NCI-H2029 treated with DMSO at 0.1 percent for 48 hours (cell line): ENCODE measurements around the gene CTNND2.

Source experiments
- DNase-seq: peaks from one replicate; lab custom pipeline; 2025; lab: John Stamatoyannopoulos, UW

The CTNND2 gene

DNA sequence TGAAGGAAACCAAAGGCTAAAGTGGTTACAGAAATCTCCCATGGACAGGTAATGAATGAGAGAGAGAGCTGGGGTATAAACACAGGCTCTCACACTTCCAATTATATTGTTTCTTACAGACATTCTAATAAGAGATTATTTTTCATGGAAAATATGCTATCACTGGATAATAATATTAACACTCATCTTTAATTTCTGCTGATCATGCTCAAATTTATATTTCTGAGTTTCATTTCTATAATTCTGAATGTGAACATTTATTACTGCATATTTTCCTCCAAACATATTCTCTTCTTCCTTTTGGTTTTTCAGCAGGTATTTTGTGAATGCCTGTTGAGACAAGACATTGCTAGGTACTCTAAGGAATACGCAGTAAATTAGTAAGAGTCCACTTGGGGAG lies 733.0 kb downstream of the CTNND2 start:
- no peak for DNase-seq

DNA sequence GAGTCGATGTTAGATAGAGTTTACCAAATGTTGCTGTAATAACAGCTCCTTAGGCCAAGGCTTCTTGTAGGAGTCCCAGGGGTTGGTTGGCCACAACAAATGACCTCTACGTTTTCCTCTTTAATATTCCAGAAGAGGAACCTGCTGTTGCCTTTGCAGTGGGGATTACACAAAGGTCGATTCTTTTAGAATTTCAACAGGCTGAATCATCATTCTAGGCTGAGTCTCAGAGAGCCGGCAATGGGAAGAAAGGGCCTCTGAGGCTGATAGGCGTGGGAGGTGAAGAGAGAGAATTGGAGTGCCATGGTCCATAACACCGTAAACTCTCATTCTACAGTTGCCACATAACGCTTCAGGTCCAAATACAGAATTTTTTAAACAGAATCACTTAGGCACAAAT lies 737.3 kb downstream of the CTNND2 start:
- DNase-seq: no peak

DNA sequence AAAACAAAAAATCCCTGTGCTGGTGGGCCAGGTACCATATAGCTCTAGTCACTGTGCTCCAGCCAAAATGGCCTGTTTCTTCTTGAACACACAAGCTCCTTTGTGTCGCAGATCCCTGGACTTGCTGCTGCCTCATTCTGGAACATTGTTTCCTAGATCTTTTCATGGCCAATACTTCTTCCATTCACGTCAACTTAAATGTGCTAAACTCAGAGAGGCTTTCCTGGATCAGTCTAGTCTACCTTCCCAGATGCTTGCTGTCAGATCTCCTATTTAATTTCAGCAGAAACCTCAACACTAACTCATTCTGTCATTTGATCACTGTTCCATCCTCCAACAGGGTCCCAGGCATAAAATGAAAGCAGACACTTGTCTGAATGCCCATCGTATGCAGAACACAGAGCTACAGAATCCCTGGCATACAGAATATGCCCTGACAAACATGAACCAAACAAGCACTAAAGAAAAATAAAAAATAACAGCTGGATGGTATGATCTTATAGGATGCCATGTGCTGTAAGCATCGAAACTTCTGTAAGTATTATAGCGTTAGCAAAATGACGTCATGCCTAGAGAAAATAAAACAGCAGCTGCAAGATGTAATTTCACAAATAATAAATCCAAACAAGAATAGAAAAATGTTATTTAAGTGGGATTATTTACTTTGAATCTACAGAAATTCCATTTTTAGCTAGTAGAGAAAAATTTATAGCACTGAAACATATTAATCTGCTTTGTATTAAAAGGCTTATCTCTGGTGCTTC lies 739.5 kb downstream of the CTNND2 start:
- DNase-seq: no peak

DNA sequence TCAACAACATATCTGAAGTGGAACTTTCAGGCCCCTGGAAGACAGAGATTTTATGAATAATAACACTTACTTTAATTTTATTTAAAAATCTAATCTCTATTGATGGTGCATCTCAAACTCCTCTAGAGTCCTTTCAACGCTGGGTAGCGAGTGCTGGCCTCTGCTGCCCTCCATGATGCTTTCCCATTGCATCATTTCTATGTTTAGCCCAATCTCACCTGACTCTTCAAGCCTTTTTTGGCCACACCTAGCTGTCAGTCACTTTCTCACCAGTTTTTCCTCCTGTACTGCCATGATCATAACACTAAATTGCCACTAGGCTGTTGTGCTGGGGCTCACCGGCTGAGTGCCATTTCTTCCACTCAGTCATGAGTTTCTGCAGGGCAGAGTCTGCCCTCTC lies 747.1 kb downstream of the CTNND2 start:
- DNase-seq: no peak

DNA sequence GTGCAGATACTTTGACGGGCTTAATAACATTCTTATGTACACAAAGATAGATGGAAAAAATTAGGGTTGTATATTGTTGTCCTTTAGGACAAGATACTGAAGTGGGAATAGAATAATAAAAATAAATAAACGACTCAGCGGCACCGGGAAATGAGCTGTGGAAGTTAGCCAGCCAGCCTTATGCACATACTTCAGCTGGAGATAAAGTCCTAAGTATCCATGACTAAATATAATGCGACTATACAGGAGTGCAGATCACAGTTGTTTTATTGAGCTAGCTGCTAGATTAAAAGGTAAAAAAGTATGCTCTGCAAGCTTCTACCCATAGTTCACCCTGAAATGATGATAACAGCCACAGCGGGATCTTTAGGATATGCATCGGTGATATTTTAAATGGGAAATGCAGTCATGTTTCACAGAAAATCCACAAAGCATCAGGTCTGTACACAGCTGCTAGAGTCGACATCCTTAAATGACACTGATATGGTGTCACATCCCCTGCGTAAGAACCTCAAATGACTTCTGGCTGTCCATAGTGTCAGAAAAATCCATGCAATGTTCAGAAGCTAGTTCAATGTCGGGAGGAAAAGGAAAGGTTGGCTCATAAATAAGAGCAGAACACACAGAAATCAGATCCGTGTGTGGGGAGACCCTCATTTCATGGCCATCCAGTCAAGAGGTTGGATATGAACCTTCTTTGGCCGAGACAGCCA lies 750.4 kb downstream of the CTNND2 start:
- DNase-seq: no peak

DNA sequence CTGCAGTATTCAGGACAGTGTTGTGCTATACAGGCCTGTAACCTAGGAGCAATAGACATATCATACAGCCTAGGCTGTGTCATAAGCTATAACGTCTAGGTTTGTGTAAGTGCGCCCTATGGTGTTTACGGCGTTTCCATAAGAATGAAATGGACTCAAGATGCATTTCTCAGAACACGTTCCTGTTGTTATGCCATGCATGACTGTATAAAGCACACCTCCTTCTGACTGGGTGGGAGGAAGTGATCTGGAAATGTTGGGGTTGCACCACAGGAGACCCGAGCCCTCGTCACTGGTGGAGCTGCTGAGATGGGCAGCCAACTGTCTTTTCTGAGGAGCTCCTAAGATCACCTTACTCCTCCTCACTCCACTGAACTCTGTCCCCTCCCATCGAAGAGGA lies 751.9 kb downstream of the CTNND2 start:
- no peak for DNase-seq

DNA sequence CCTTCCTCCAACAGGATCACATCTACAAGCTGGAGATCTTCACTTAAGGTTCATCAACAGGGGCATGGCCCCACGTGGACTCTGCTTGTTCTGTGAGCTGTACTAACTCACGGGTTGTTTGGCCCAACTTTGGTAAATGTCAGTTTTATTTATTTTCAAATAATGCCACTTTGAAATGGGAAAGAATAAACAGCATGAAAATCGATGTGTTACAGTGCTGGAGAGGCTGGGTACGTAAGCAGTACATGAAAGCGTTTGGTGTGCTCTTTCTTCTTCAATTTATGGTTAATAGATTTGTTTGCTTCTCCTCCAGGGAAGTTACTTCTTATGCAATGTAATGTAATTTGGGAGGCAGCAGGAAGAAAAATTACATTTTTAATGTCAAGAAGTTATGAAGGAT lies 753.3 kb downstream of the CTNND2 start:
- DNase-seq: no peak

DNA sequence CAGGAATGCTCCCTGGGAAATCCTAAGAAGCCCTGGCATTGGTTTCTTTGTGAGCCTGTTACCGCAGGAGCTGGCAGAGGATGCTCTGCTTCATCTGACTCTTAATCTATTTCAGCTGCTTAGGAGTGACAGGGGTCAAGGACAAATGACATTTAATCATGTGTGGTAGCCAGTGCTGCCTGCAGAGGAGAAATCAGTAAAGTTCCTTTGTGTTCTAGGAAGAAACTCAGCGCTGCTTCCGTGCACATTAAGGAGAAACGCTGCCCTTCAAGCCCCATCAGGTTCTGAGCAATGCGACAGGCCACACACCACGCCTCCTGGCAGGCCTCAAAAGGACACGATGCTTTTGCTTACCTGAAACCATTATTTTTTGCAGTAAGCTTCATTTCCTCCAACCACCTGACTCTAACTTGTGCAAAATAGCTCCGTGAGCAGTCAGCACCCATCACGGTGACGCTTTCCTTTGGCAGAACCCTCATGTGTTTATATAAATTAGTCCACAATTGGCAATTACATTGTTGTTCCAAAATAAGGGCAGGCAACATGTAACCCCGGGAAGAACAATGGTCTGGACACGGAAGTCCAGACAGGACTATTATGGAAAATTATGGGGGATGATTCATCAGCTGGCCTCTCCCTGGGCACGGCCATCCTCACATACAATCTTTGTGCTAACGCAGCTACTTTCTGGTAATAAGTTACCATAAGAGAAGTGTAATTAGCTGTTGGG lies 755.3 kb downstream of the CTNND2 start:
- no peak for DNase-seq

DNA sequence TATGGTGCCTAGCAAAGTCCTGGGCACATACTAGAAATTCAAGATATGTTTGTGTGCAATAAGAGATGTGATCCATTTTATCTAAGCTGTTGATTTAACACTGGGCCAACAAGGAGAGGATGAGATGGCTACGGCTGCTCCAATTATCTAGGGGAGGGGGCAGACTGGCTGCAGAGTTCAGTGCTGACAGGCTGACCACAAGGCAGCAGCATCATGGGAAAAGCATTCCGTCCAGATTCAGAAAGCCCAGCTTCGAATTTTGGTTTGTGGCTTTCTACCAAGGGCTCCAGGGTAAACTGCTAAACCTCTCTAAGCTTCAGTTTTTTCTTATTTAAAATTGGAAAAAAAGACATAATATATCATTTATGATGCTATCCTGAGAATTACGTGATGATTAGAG lies 758.1 kb downstream of the CTNND2 start:
- no peak for DNase-seq

DNA sequence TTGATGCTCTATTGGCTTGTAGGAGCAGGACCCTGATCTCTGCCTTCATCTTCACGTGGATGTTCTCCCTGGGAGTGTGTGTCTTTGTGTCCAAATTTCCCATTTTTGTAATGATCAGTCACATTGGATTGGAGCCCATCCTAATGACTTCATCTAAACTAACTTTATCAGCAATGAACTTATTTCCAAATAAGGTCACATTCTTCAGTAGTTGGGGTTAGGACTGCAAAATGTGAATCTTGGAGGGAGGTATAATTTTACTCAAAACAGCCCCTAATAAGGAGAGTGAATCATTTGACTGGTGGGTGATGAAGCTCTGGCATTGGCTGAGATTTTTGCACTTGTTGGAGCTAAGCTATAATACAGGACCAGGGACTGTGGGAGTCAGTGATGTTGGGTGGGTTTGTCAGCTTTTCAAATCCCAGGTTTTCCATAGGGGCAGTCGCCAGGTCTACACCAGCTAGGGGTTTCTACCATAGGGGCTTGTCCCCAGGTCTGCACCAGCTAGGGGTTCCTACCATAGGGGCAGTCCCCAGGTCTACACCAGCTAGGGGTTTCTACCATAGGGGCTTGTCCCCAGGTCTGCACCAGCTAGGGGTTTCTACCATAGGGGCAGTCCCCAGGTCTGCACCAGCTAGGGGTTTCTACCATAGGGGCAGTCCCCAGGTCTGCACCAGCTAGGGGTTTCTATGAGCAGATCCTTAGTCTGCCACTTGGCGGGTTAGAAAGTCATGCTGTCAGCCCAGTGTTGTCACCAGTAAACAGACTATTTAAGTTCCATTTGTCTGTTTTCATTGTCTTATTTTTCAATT lies 760.6 kb downstream of the CTNND2 start:
- DNase-seq: no peak

DNA sequence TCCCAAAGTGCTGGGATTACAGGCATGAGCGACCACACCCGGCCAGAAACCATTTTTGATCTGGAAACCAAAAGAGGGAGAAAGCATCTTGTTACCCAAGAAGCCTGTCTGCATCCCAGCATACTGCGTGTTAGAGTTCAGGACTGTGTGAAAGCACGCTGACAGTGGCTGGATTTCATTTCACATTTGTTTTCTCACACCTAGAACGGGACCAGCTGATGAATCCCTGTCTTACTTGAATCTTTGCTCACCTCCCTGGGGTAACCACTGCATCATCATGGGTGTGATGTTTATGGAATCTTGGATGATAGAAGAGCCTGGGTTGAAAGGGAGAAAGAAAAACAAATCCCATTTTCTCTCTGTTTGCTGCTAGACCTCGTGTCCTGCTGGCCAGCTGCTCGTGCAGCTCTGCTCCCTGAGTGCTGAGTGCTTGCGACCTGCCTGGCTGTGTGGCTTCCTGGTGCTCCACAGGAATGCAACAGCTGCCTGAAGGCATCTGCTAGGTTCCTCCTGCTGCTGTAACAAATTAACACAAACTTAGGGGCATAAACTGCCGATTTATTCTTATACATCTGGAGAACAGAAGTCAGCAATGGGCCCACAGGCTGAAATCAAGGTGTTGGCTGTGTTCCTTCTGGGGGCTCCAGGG lies 764.9 kb downstream of the CTNND2 start:
- DNase-seq: no peak

DNA sequence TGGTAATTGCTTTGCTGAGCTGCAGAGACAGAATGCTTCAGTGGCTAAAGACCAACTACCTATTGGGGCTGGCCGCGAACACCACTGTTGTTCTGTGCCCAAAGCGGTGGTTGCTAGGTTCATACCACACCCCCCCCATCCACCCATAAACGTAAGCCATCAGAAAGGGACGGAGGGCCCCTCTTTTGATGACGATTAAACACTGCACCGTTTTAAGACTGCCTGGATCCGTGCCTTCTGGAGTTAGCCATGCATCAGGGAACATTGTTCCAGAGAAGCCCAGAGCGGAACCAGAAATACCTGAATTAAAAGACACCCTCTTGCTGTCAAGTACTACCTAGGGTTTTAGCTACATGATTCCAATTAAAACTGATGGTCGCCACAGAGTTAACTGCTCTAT lies 774.1 kb downstream of the CTNND2 start:
- no peak for DNase-seq

DNA sequence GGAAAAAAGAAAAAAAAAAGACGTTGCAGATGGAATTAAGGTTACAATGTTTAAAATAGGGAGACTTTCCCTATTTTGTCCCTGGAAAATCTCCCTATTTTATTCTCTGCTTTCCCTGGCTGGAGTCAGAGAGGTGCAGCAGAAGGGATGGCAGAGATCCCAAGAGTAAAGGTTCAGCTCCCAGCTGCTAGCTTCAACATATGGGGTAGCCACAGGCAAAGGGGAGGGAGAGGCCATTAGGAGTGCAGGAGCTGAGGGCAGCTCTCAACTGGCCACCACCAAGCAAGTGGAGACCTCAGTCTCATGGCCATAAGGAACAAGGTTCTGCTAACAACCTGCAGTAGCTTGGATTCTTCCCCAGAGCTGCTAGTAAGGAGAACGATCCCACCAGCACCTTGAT lies 776.2 kb downstream of the CTNND2 start:
- DNase-seq: no peak

DNA sequence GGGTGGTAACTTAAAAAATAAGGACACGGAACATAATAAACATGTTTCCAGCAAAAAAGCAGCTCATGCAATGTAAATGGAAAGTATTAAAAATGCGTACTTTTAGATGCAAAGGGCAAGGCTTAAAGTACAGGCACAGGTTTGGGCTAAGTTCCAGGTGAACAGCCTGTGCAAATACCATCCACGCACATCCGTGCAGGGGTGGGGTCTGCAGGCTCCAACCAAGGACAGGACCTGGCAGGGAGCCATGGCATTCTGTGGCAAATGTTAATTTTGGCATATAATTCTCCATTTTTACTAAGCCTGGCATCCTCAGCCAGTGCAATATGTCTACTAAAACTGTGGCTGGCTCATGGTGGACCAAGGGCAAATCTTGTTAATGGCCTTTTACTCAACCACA lies 777.4 kb downstream of the CTNND2 start:
- no peak for DNase-seq

DNA sequence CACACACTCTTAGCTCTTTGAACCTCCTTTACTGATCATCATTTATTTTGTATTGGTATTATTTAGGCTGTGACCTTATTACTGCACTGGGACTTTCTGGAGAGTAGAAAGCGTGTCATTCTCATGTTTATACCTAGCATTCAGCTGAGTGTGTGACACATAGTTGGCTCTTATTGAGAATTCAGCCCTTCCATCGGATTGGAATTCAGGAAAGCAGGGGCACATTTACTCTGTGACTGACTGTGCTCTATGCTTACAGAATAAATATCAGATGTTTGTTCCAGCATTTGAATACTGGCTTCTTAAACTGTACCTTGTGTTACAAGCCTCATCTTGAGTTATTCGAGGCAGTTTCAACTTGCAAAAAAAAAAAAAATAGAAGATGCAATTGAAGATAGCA lies 782.4 kb downstream of the CTNND2 start:
- DNase-seq: no peak

DNA sequence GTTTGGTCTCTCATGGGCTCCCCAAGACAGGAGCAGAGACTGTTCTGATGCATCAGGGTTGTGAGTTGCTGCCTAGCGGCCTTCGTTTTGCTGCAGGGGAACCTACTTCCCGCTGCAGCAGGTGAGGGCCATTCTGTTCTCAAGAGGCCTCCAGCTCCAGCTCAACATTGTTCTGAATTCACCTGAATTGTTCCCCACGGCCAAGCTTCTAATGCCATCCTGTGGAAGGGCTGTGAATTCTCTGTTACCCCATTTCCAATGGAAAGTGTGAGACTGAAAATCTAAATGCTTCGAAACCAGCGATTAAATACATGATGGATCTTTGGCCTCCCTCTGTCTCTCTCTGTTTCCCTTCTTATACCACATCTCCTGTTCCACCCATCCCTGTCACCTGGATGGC lies 794.1 kb downstream of the CTNND2 start:
- no peak for DNase-seq

DNA sequence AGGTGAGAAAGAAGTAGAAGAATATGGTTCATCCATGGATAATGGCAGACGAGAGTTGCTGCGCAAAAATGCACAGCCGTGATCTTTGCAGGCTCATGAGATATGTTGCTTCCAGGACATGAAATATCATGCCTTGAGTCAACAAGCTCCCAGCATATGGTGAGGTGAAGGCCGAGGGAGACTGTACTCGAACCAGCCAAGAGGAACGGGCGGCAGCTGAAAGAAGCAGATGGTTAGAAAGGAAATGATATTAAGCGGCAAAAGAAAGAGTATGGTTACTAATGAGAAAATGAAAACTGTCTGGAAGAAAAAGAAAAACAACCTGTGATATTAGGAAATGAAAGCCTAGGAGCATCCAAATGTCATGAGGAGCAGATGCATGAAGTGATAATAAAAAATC lies 798.5 kb downstream of the CTNND2 start:
- no peak for DNase-seq

DNA sequence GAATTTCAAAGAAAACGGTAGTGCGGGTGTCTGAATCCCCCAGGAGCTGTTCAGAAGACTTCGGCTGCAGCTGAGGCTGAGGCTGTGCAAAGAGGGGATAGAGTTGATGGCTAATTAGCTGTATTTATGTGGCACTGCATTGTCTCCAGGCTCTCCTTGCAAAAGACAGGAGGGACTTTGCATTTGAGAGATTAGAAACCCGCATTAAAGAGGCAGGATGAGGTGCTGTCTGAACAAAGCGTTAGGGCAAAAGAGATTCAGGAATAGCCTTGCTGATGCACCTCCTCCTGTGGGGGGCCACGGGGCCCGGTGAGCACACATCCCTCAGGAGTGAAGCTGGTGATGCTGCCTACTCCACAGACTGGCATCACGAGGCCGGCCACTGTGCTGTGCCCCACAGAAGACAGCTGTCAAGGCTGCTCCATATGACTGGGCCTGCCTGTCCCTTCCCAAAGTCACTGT lies 799.6 kb downstream of the CTNND2 start:
- DNase-seq: no peak

DNA sequence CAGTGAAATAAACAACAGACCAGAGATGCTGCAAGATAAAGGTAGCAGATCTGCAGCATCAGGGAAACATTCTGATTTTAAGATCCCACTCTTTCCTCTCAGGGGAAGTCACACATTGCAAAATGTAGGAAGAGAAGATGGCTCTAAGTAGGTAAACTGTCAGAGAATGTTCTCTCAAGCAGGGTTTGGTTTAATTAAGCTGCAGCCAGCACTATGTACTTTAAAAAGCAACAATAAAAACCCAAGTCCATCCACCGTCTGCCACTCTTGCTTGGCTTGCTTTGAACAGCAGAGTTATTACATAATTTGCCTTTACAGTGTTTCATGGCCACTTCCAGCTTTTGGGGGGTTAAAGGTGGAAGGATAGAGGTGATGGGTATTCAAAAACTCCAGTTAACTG lies 800.0 kb downstream of the CTNND2 start:
- DNase-seq: no peak

DNA sequence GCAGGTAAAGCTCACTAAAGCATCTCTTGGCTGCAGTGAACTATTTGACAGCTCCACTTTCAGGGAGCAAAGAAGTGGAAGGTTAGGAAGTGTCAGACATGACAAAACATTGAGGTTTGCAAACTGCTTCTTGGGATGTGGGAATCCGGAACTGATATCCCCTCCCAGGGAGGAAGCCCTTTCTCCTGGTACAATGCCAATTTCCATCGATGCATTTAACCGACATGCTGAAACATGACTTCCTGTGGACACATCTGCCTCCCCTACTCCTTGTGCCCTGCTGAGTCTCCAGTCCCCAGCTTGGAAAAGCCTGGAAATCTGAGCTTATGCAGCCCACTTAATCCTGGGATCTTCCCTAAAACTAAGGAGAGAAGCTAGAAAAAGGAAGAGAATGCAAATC lies 820.1 kb downstream of the CTNND2 start:
- no peak for DNase-seq

DNA sequence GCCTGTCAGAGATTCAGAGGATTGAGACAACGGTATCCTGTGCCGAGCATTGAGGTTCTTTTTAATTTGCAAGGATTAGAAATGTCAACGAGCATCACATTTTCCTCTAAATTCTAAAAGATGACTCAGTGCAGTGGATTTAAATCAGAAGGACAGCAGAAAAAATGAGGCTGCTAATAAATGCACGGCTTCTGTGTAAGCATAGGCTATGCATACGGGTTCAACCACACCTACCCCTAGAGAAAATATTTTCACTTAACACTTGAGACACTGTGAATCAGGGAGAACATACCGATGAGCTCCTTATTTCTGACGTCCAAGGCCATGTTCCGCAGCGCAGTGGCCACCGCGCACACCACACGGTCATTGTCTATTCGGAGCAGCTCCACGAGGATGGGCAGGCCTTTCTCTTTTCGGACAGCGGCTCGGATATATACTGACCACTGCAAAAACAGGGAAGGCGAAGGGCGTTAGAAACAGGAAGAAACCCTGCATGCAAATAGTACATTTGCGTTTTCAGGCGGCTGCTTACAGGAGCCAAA lies 821.8 kb downstream of the CTNND2 start:
- DNase-seq: no peak
